Endodermal cell (in vitro differentiated cells): ENCODE data around the gene ZNF660. TPM values are rescaled to one million over a fixed set of nuclear protein-coding genes. Genes with fewer than 3 reads are reported as not detected.
"Not testable (repeated sequence)": the region's sequence is repeated elsewhere in the genome, so short reads cannot be mapped to it uniquely, and the experiment has no call there.

ENCODE experiments used
- DNase-seq: peaks from one replicate; pipeline ENCODE4 v3.0.0-alpha.2; 2017
- H3K27ac ChIP-seq: 2 replicates; pipeline ENCODE4 v1.5.1; 2013; ENCODE audit warnings: mild to moderate bottlenecking, low read depth, low read length, moderate library complexity
- H3K27me3 ChIP-seq: 2 replicates; pipeline ENCODE4 v1.6.1; 2013; ENCODE audit warnings: mild to moderate bottlenecking, low read length, moderate library complexity; ENCODE audit not compliant: insufficient read depth, control insufficient read depth, poor library complexity, severe bottlenecking
- H3K36me3 ChIP-seq: 2 replicates; pipeline ENCODE4 v1.7.0; 2013; ENCODE audit warnings: mild to moderate bottlenecking, low read length, moderate library complexity; ENCODE audit not compliant: control insufficient read depth, insufficient read depth
- H3K4me1 ChIP-seq: one replicate; pipeline ENCODE4 v1.7.0; 2013; ENCODE audit warnings: low read length; ENCODE audit not compliant: control insufficient read depth, insufficient read depth
- H3K4me3 ChIP-seq: 2 replicates; pipeline ENCODE4 v1.5.1; 2013; ENCODE audit warnings: mild to moderate bottlenecking, low read length, moderate library complexity
- H3K9ac ChIP-seq: 2 replicates; pipeline ENCODE4 v1.6.1; 2013; ENCODE audit warnings: mild to moderate bottlenecking, low read length, moderate library complexity; ENCODE audit not compliant: poor library complexity, severe bottlenecking; ENCODE audit errors: extremely low read depth
- H3K9me3 ChIP-seq: 2 replicates; pipeline ENCODE4 v1.6.1; 2013; ENCODE audit warnings: mild to moderate bottlenecking, low read length, moderate library complexity; ENCODE audit not compliant: control insufficient read depth
- H3K27ac Mint-ChIP-seq: 2 replicates; pipeline ENCODE4 v1.8.0; 2020; ENCODE audit warnings: mixed read lengths
- H3K27me3 Mint-ChIP-seq: 2 replicates; pipeline ENCODE4 v1.8.0; 2021; ENCODE audit warnings: mild to moderate bottlenecking, mixed read lengths; ENCODE audit not compliant: insufficient read depth
- H3K36me3 Mint-ChIP-seq: 2 replicates; pipeline ENCODE4 v1.8.0; 2020; ENCODE audit warnings: low read depth, mixed read lengths
- H3K4me1 Mint-ChIP-seq: 2 replicates; pipeline ENCODE4 v1.8.0; 2020; ENCODE audit warnings: mixed read lengths
- H3K4me3 Mint-ChIP-seq: 2 replicates; pipeline ENCODE4 v1.8.0; 2020; ENCODE audit warnings: mild to moderate bottlenecking, moderate library complexity, mixed read lengths
- H3K9me3 Mint-ChIP-seq: 2 replicates; pipeline ENCODE4 v1.8.0; 2020; ENCODE audit warnings: mild to moderate bottlenecking, mixed read lengths
- WGBS, 2 experiments: methylation state at CpG; one replicate each; pipeline versions ENCODE4 v1.1.5 to v1.1.7; 2013; ENCODE audit warnings: missing lambda C conversion rate in 2 of 2, mixed read lengths in 1 of 2; ENCODE audit not compliant: insufficient coverage in 1 of 2, insufficient read length in 1 of 2; 5-methylcytosine and 5-hydroxymethylcytosine counted together
- total RNA-seq, 2 donors: library from RNA; stranded (reverse); fragmentation: NEBNext Ultra II Directional in 1 of 2; extraction: Animal tissue kit (Norgen Biotek cat#: 25700) in 1 of 2; gene quantifications; 2 replicates in 1 of 2; 3 replicates in 1 of 2; pipeline ENCODE4 v1.2.1, GENCODE V29; 2021
- TF ChIP-seq, protein P1 (sequence below): fragments of 200-600 bp; sonication (generic); conservative IDR thresholded peaks from 2 replicates; pipeline ENCODE4 v1.5.0; 2021; ENCODE audit warnings: antibody characterized with exemption, mild to moderate bottlenecking

Gene ZNF660
- total RNA-seq, 2 donors from 2014 or later: 18.1 to 19.9 TPM

DNA sequence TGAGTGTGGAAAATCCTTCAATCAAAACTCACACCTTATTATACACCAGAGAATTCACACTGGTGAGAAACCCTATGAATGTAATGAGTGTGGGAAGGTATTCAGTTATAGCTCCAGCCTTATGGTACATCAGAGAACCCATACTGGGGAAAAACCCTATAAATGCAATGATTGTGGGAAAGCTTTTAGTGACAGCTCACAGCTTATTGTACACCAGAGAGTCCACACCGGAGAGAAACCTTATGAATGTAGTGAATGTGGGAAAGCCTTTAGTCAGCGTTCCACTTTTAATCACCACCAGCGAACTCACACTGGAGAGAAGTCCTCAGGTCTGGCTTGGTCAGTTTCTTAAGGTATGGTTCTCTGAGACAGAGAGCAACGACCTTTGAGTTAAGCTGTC is 13.7 kb upstream of the ZNF660 start:
- H3K9me3 Mint-ChIP-seq: peaks cover 49% of the 10 kb centered on the region
- H3K36me3 Mint-ChIP-seq: peaks cover 84% of the 10 kb centered on the region
- Histone ChIP-seq H3K36me3 (peaks cover 36% of the 10 kb centered on the region), H3K27ac (no peak overlapping the region), H3K9me3 (peaks cover 25% of the 10 kb centered on the region), H3K9ac (no peak overlapping the region), H3K4me1 (no peaks in the 10 kb centered on the region), H3K27me3 (no peaks in the 10 kb centered on the region), H3K4me3 (no peak overlapping the region)
- TF ChIP-seq, protein P1, sequence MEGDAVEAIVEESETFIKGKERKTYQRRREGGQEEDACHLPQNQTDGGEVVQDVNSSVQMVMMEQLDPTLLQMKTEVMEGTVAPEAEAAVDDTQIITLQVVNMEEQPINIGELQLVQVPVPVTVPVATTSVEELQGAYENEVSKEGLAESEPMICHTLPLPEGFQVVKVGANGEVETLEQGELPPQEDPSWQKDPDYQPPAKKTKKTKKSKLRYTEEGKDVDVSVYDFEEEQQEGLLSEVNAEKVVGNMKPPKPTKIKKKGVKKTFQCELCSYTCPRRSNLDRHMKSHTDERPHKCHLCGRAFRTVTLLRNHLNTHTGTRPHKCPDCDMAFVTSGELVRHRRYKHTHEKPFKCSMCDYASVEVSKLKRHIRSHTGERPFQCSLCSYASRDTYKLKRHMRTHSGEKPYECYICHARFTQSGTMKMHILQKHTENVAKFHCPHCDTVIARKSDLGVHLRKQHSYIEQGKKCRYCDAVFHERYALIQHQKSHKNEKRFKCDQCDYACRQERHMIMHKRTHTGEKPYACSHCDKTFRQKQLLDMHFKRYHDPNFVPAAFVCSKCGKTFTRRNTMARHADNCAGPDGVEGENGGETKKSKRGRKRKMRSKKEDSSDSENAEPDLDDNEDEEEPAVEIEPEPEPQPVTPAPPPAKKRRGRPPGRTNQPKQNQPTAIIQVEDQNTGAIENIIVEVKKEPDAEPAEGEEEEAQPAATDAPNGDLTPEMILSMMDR: no peak
- 93 to 94% methylated on average over 2 to 4 of the region's 4 CpGs for WGBS, 2 experiments
- no peak overlapping the region for H3K27ac Mint-ChIP-seq
- H3K4me1 Mint-ChIP-seq: no peaks in the 10 kb centered on the region
- no peaks in the 10 kb centered on the region for H3K27me3 Mint-ChIP-seq
- no peak for DNase-seq
- no peak overlapping the region for H3K4me3 Mint-ChIP-seq

DNA sequence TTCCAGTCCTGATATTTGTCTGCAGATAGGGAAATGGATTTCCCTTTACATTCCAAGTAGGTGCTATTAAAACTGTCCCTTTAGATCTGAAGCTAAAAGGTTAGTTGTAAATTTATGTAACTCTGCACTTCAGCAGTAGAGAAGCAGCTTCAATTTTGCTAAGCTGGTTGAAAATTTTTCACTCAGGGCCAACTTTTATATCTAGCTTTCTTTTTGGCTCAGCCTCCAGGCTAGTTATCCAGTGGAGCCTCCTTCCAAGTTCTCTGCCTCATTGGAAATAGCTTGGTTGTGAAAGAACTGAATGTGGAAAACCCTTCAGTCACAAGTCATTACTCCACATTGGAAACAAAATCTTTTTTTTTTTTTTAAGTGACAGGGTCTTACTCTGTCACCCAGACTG is 8.2 kb upstream of the ZNF660 start:
- H3K4me3 ChIP-seq: no peak overlapping the region
- H3K36me3 ChIP-seq: peaks cover 4% of the 10 kb centered on the region
- no peaks in the 10 kb centered on the region for H3K4me1 Mint-ChIP-seq
- no peak overlapping the region for H3K27ac Mint-ChIP-seq
- no peaks in the 10 kb centered on the region for H3K27me3 ChIP-seq
- no peak overlapping the region for H3K4me3 Mint-ChIP-seq
- no peaks in the 10 kb centered on the region for H3K9me3 ChIP-seq
- H3K36me3 Mint-ChIP-seq: peaks cover 68% of the 10 kb centered on the region
- H3K27ac ChIP-seq: no peak overlapping the region
- H3K9me3 Mint-ChIP-seq: peaks cover 11% of the 10 kb centered on the region
- H3K4me1 ChIP-seq: no peaks in the 10 kb centered on the region
- peaks cover 17% of the 10 kb centered on the region for H3K27me3 Mint-ChIP-seq
- DNase-seq: no peak
- H3K9ac ChIP-seq: no peak overlapping the region
- TF ChIP-seq, protein P1: no peak

DNA sequence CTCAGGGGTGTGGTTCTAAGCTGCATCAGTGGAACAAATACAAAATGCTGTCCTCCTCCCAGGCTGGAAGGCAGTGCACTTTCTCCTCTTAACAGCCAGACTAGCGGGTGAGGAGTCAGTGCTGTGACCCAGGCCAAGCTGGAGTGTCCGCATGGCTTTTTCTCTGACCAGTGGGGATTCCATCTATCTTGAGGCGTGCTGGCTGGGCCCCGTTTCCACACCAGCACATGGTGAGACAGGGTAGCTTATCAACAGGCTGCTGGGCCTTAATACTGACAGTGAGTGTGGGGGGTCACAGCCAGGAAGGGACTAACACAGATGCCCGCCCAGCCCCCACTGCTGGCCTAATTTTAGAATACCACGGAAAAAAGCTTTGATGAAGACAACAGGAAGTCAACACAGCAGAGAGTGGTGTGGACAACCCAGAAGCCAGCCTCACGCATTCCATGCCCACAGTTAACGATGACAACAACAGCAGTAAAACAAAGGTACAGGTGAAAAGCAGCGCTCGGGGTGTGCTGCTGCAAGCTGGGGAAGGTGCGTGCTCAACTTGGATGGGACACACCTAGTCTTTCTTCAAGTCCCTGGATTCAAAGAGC is 7.3 kb upstream of the ZNF660 start:
- not testable (repeated sequence) for H3K9ac ChIP-seq, H3K4me1 Mint-ChIP-seq, H3K36me3 ChIP-seq, DNase-seq, H3K27me3 ChIP-seq, H3K4me3 ChIP-seq, H3K4me3 Mint-ChIP-seq, H3K9me3 ChIP-seq, H3K9me3 Mint-ChIP-seq, H3K27ac Mint-ChIP-seq, H3K4me1 ChIP-seq, H3K27ac ChIP-seq
- WGBS, 2 experiments: 93% methylated on average over 11 of the region's 11 CpGs; no CpG with 5 or more reads in 1 of the 2 experiments
- Mint-ChIP-seq H3K27me3 (peaks cover 24% of the 10 kb centered on the region), H3K36me3 (peaks cover 63% of the 10 kb centered on the region)

DNA sequence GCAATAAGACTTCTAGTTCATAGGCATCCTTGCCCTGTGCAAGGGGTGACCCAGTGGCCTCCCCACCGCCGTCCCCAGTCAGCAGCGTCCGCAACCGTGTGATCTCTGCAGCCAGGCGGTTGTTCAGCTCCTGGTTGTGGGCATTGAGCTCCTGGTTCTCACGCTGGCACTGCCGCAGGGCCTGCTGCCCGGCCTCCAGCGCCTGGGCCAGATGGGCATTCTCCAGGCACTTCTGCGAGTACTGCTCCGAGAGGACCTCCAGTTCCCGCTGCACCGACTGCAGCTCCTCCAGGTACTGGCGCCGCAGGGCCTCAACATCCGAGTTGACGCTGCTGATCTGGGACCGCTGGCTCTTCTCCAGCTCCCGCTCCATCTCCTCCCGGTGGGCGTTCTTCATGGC is 6.4 kb upstream of the ZNF660 start:
- not testable (repeated sequence) for DNase-seq, H3K27ac Mint-ChIP-seq, H3K4me3 ChIP-seq, H3K4me1 ChIP-seq, H3K4me1 Mint-ChIP-seq, H3K27ac ChIP-seq, H3K9ac ChIP-seq, H3K4me3 Mint-ChIP-seq, H3K27me3 ChIP-seq, H3K9me3 ChIP-seq, H3K36me3 ChIP-seq, H3K9me3 Mint-ChIP-seq
- Mint-ChIP-seq H3K36me3 (peaks cover 54% of the 10 kb centered on the region), H3K27me3 (peaks cover 24% of the 10 kb centered on the region)
- 92 to 96% methylated on average over 13 to 22 of the region's 22 CpGs for WGBS, 2 experiments

DNA sequence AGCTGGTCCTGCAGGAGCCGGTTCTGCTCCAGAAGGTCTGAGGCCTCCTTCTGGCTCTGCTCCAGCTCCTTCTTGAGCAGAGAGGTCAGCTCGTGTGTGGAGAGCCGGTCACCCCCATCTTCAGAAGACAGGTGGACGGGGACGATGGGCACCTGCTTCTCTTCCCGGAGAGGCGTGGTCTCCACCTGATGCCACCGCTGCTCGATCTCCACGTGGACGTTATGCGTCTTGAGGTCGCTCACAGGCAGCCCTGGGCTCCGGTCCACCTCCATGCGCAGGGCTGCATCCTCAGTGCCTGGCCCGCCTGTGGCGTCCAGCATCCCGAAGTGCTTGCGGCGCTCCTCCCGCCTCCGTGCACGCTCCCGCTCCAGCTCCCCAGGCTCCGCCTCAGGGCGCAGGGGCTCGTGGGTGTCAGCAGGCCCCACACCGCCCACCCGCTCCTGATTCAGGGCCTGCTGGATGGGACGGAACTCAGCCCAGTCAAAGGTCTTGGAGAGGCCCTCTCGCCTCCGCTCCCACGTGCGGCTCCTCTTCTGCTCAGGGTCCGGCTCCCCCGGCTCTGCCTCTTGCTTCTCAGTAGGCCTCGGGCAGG is 5.7 kb upstream of the ZNF660 start:
- not testable (repeated sequence) for H3K4me3 ChIP-seq, H3K9ac ChIP-seq, H3K27ac Mint-ChIP-seq, H3K36me3 ChIP-seq, H3K27me3 ChIP-seq, H3K9me3 ChIP-seq, H3K4me1 ChIP-seq, H3K4me3 Mint-ChIP-seq, H3K27ac ChIP-seq, DNase-seq, H3K9me3 Mint-ChIP-seq, H3K4me1 Mint-ChIP-seq
- H3K27me3 Mint-ChIP-seq: peaks cover 24% of the 10 kb centered on the region
- peaks cover 49% of the 10 kb centered on the region for H3K36me3 Mint-ChIP-seq
- WGBS, 2 experiments: 95 to 96% methylated on average over 28 to 37 of the region's 37 CpGs

DNA sequence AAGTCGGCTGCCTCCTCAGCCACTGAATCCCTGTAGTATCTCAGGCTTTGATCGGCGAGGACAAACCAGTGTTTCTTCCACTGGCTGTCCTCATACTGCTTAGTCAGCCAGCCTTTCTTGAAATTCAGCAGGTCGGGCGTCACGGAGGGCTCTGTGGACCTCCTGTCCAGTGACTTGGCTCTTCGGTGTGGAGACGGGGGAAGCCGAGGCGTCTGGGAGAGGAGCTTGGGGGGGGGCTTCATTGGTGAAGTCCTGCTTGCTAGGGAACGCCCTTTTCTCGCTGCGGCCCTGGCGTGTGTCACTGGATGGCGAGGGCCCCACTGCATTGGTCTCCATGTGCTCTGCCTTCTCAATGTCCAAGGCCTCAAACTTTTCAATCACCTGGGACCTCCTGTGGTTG is 5.0 kb upstream of the ZNF660 start:
- not testable (repeated sequence) for H3K9me3 Mint-ChIP-seq, H3K27me3 ChIP-seq, H3K27ac ChIP-seq, H3K4me1 ChIP-seq, H3K9me3 ChIP-seq, H3K4me1 Mint-ChIP-seq, DNase-seq, H3K36me3 ChIP-seq, H3K4me3 ChIP-seq, H3K9ac ChIP-seq, H3K27ac Mint-ChIP-seq, H3K4me3 Mint-ChIP-seq
- Mint-ChIP-seq H3K27me3 (peaks cover 24% of the 10 kb centered on the region), H3K36me3 (peaks cover 44% of the 10 kb centered on the region)
- 96 to 97% methylated on average over 3 to 15 of the region's 15 CpGs for WGBS, 2 experiments
